ENCODE measurements around the gene NUDT21. TPM values are rescaled to one million over a fixed set of nuclear protein-coding genes. Genes with fewer than 3 reads are reported as not detected.
"Not testable (repeated sequence)": the region's sequence is repeated elsewhere in the genome, so short reads cannot be mapped to it uniquely, and the experiment has no call there.

Gene NUDT21
- total RNA-seq, 1 experiment from 2014 or later = 97.6 TPM

DNA sequence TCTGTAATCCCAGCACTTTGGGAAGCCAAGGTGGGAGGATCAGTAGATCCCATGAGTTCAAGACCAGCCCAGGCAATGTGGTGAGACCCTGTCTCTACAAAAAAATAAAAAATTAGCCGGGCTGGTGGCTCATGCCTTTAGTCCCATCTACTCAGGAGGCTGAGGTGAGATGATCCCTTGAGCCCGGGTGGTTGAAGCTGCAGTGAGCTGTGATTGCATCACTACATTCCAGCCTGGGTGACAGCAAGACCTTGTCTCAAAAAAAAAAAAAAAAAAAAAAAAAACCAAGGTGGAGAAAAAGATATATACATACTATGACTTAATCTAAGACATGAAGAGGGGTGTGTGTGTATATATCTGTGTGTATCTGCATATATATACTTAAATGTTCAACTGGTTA, 42.0 kb upstream of the NUDT21 start:
- ChIA-PET CTCF (no interaction called here), POLR2A (no interaction called here)
- no peak overlapping the region for H3K4me3 ChIP-seq (ENCODE audit: low read depth in 2 of 2, low read length in 2 of 2)
- H3K9me3 ChIP-seq (ENCODE audit: control insufficient read depth, insufficient read depth, low read depth, low read length) = no peaks in the 10 kb centered on the region
- BruUV-seq (replicated peaks) = no TSS peak
- H3K4me1 ChIP-seq (ENCODE audit: control insufficient read depth, insufficient read depth, low read length) = no peaks in the 10 kb centered on the region
- no peaks in the 10 kb centered on the region for H3K27me3 ChIP-seq (ENCODE audit: control insufficient read depth, insufficient read depth, low read length)
- TF ChIP-seq TCF7L2 (IDR thresholded peaks at IDR 0.05; ENCODE audit: low read depth, low read length) (no peak), SIN3A (IDR thresholded peaks at IDR 0.05; ENCODE audit: borderline replicate concordance, insufficient read depth, low read depth, low read length) (no peak), POLR2AphosphoS5 (IDR thresholded peaks at IDR 0.05; ENCODE audit: low read depth, low read length) (no peak)
- TF ChIP-seq, protein P1, sequence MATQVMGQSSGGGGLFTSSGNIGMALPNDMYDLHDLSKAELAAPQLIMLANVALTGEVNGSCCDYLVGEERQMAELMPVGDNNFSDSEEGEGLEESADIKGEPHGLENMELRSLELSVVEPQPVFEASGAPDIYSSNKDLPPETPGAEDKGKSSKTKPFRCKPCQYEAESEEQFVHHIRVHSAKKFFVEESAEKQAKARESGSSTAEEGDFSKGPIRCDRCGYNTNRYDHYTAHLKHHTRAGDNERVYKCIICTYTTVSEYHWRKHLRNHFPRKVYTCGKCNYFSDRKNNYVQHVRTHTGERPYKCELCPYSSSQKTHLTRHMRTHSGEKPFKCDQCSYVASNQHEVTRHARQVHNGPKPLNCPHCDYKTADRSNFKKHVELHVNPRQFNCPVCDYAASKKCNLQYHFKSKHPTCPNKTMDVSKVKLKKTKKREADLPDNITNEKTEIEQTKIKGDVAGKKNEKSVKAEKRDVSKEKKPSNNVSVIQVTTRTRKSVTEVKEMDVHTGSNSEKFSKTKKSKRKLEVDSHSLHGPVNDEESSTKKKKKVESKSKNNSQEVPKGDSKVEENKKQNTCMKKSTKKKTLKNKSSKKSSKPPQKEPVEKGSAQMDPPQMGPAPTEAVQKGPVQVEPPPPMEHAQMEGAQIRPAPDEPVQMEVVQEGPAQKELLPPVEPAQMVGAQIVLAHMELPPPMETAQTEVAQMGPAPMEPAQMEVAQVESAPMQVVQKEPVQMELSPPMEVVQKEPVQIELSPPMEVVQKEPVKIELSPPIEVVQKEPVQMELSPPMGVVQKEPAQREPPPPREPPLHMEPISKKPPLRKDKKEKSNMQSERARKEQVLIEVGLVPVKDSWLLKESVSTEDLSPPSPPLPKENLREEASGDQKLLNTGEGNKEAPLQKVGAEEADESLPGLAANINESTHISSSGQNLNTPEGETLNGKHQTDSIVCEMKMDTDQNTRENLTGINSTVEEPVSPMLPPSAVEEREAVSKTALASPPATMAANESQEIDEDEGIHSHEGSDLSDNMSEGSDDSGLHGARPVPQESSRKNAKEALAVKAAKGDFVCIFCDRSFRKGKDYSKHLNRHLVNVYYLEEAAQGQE (IDR thresholded peaks at IDR 0.05; ENCODE audit: insufficient read depth in 1 of 2, low read depth in 2 of 2, low read length in 1 of 2) = no peak
- TF ChIP-seq, protein P2, sequence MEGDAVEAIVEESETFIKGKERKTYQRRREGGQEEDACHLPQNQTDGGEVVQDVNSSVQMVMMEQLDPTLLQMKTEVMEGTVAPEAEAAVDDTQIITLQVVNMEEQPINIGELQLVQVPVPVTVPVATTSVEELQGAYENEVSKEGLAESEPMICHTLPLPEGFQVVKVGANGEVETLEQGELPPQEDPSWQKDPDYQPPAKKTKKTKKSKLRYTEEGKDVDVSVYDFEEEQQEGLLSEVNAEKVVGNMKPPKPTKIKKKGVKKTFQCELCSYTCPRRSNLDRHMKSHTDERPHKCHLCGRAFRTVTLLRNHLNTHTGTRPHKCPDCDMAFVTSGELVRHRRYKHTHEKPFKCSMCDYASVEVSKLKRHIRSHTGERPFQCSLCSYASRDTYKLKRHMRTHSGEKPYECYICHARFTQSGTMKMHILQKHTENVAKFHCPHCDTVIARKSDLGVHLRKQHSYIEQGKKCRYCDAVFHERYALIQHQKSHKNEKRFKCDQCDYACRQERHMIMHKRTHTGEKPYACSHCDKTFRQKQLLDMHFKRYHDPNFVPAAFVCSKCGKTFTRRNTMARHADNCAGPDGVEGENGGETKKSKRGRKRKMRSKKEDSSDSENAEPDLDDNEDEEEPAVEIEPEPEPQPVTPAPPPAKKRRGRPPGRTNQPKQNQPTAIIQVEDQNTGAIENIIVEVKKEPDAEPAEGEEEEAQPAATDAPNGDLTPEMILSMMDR (IDR thresholded peaks at IDR 0.05) = no peak
- no peaks in the 10 kb centered on the region for H3K36me3 ChIP-seq (ENCODE audit: control insufficient read depth, insufficient read depth, low read length)
- intact Hi-C loops (cut with micrococcal nuclease; ENCODE audit: unreplicated experiment) = no loop called here
- in situ Hi-C loops (cut with HindIII; ENCODE audit: low pct_unique_long_range_greater_than_20kb, low sequenced_read_pairs) = no loop called here
- ATAC-seq (no peak), DNase-seq (ENCODE audit: low read depth, low spot score) (no peak)
- no peak overlapping the region for H3K27ac ChIP-seq (ENCODE audit: low read length)

DNA sequence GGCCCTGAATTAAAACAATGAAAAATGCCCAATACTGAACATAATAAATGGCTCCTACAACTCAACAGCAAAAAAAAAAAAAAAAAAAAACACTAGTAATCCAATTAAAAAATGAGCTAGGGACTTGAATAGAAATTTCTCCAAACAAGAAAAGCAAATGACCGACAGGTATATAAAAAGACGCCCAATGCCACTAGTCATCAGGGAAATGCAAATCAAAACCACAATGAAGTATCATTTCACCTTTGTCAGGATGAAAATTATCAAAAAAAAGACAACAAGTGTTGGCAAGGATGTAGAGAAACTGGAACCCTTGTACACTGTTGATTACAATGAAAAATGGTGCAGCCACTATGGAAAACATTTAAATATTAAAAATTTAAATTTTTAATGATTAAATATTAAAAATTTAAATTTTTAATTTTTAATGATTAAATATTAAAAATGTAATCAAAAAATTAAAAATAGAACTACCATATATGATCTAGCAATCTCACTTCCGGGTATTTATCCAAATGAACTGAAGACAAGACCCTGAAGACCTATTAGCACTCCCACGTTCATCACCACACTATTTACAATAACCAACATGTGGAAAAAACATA, 40.6 kb upstream of the NUDT21 start:
- H3K4me3 ChIP-seq (ENCODE audit: low read depth in 2 of 2, low read length in 2 of 2) = no peak overlapping the region
- ChIA-PET POLR2A (no interaction called here), CTCF (no interaction called here)
- intact Hi-C loops (cut with micrococcal nuclease; ENCODE audit: unreplicated experiment) (no loop called here), in situ Hi-C loops (cut with HindIII; ENCODE audit: low pct_unique_long_range_greater_than_20kb, low sequenced_read_pairs) (no loop called here)
- no peak overlapping the region for H3K27ac ChIP-seq (ENCODE audit: low read length)
- DNase-seq (ENCODE audit: low read depth, low spot score) (no peak), ATAC-seq (no peak)
- H3K27me3 ChIP-seq (ENCODE audit: control insufficient read depth, insufficient read depth, low read length) = no peaks in the 10 kb centered on the region
- H3K36me3 ChIP-seq (ENCODE audit: control insufficient read depth, insufficient read depth, low read length) = no peaks in the 10 kb centered on the region
- no TSS peak for BruUV-seq (replicated peaks)
- no peaks in the 10 kb centered on the region for H3K4me1 ChIP-seq (ENCODE audit: control insufficient read depth, insufficient read depth, low read length)
- TF ChIP-seq TCF7L2 (IDR thresholded peaks at IDR 0.05; ENCODE audit: low read depth, low read length) (no peak), POLR2AphosphoS5 (IDR thresholded peaks at IDR 0.05; ENCODE audit: low read depth, low read length) (no peak), SIN3A (IDR thresholded peaks at IDR 0.05; ENCODE audit: borderline replicate concordance, insufficient read depth, low read depth, low read length) (no peak)
- TF ChIP-seq, protein P1 (IDR thresholded peaks at IDR 0.05; ENCODE audit: insufficient read depth in 1 of 2, low read depth in 2 of 2, low read length in 1 of 2) = no peak
- TF ChIP-seq, protein P2 (IDR thresholded peaks at IDR 0.05) = no peak
- no peaks in the 10 kb centered on the region for H3K9me3 ChIP-seq (ENCODE audit: control insufficient read depth, insufficient read depth, low read depth, low read length)

DNA sequence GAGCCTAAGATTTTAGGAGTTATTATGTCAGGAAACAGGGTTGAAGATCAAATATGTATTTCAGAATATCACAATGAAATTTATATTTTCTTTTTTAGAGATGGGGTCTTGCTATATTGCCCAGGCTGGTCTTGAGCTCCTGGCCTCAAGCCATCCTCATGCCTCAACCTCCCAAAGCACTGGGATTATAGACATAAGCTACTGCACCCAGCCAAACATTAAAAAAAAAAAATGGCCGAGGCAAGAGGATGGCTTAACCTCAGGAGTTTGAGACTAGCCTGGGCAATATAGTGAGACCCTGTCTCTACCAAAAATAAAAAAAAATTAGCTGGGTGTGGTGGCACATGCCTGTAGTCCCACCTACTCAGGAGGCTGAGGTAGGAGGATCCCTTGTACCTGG, 37.7 kb upstream of the NUDT21 start:
- ATAC-seq; H3K4me3 ChIP-seq (ENCODE audit: low read depth in 2 of 2, low read length in 2 of 2); BruUV-seq (replicated peaks); H3K27me3 ChIP-seq (ENCODE audit: control insufficient read depth, insufficient read depth, low read length); H3K4me1 ChIP-seq (ENCODE audit: control insufficient read depth, insufficient read depth, low read length); intact Hi-C loops (cut with micrococcal nuclease; ENCODE audit: unreplicated experiment); POLR2A ChIA-PET; DNase-seq (ENCODE audit: low read depth, low spot score); CTCF ChIA-PET; H3K27ac ChIP-seq (ENCODE audit: low read length); H3K9me3 ChIP-seq (ENCODE audit: control insufficient read depth, insufficient read depth, low read depth, low read length); in situ Hi-C loops (cut with HindIII; ENCODE audit: low pct_unique_long_range_greater_than_20kb, low sequenced_read_pairs); H3K36me3 ChIP-seq (ENCODE audit: control insufficient read depth, insufficient read depth, low read length): not testable (repeated sequence)
